HUES48 (cell line): ENCODE results near the gene LDLRAD4.
"Not testable (repeated sequence)": the region's sequence is repeated elsewhere in the genome, so short reads cannot be mapped to it uniquely, and the experiment has no call there.

ENCODE experiments used
- H3K27ac ChIP-seq: one replicate; pipeline ENCODE4 v1.7.0; 2013; ENCODE audit warnings: low read depth, low read length, inconsistent platforms
- H3K27me3 ChIP-seq: 2 replicates; pipeline ENCODE4 v1.6.1; 2013; ENCODE audit warnings: mild to moderate bottlenecking, low read length; ENCODE audit not compliant: control insufficient read depth, insufficient read depth
- H3K36me3 ChIP-seq: 2 replicates; pipeline ENCODE4 v1.6.1; 2013; ENCODE audit warnings: low read length; ENCODE audit not compliant: control insufficient read depth, insufficient read depth
- H3K4me1 ChIP-seq: 2 replicates; pipeline ENCODE4 v1.6.1; 2013; ENCODE audit warnings: mild to moderate bottlenecking, low read length; ENCODE audit not compliant: control insufficient read depth, insufficient read depth
- H3K4me3 ChIP-seq: 2 replicates; pipeline ENCODE4 v1.5.1; 2013; ENCODE audit warnings: mild to moderate bottlenecking, low read depth, low read length
- H3K9ac ChIP-seq: 2 replicates; pipeline ENCODE4 v1.6.1; 2013; ENCODE audit warnings: mild to moderate bottlenecking, low read depth, low read length, moderate library complexity
- H3K9me3 ChIP-seq: 2 replicates; pipeline ENCODE4 v1.6.1; 2013; ENCODE audit warnings: low read length; ENCODE audit not compliant: control insufficient read depth, insufficient read depth

The LDLRAD4 gene

GRCh38 chr18:13331846-13332245, 113.3 kb downstream of the LDLRAD4 start:
- peaks cover 4% of the 10 kb centered on the region for H3K9me3 ChIP-seq
- H3K27ac ChIP-seq = no peak overlapping the region
- no peaks in the 10 kb centered on the region for H3K36me3 ChIP-seq
- no peaks in the 10 kb centered on the region for H3K4me1 ChIP-seq
- H3K9ac ChIP-seq = no peak overlapping the region
- no peaks in the 10 kb centered on the region for H3K27me3 ChIP-seq
- H3K4me3 ChIP-seq = no peak overlapping the region

- no peak overlapping the region for H3K9ac ChIP-seq
- H3K36me3 ChIP-seq = no peaks in the 10 kb centered on the region
- H3K27ac ChIP-seq = no peak overlapping the region
- H3K9me3 ChIP-seq = peaks cover 4% of the 10 kb centered on the region
- H3K4me1 ChIP-seq = no peaks in the 10 kb centered on the region
- H3K27me3 ChIP-seq = no peaks in the 10 kb centered on the region
- H3K4me3 ChIP-seq = no peak overlapping the region
Measured at GRCh38 chr18:13332874-13333273, 114.3 kb downstream of the LDLRAD4 start.

GRCh38 chr18:13335903-13336302, 117.3 kb downstream of the LDLRAD4 start:
- Histone ChIP-seq H3K9ac (no peak overlapping the region), H3K27me3 (no peaks in the 10 kb centered on the region), H3K9me3 (no peaks in the 10 kb centered on the region), H3K27ac (no peak overlapping the region), H3K36me3 (no peaks in the 10 kb centered on the region), H3K4me3 (no peak overlapping the region), H3K4me1 (no peaks in the 10 kb centered on the region)

- Histone ChIP-seq H3K9ac (no peak overlapping the region), H3K36me3 (no peaks in the 10 kb centered on the region), H3K9me3 (peaks cover 6% of the 10 kb centered on the region), H3K27ac (no peak overlapping the region), H3K27me3 (no peaks in the 10 kb centered on the region), H3K4me1 (no peaks in the 10 kb centered on the region), H3K4me3 (no peak overlapping the region)
Measured at GRCh38 chr18:13336841-13337240, 118.3 kb downstream of the LDLRAD4 start.

- no peaks in the 10 kb centered on the region for H3K4me1 ChIP-seq
- H3K36me3 ChIP-seq = no peaks in the 10 kb centered on the region
- H3K27me3 ChIP-seq = no peaks in the 10 kb centered on the region
- no peak overlapping the region for H3K27ac ChIP-seq
- no peak overlapping the region for H3K4me3 ChIP-seq
- no peak overlapping the region for H3K9ac ChIP-seq
- peaks cover 9% of the 10 kb centered on the region for H3K9me3 ChIP-seq
Measured at GRCh38 chr18:13337369-13337768, 118.8 kb downstream of the LDLRAD4 start.

GRCh38 chr18:13338318-13338717, 119.8 kb downstream of the LDLRAD4 start:
- Histone ChIP-seq H3K27ac (no peak overlapping the region), H3K4me1 (no peaks in the 10 kb centered on the region), H3K27me3 (no peaks in the 10 kb centered on the region), H3K9me3 (peaks cover 9% of the 10 kb centered on the region), H3K36me3 (no peaks in the 10 kb centered on the region), H3K9ac (no peak overlapping the region), H3K4me3 (no peak overlapping the region)

- no peak overlapping the region for H3K9ac ChIP-seq
- H3K27ac ChIP-seq = no peak overlapping the region
- H3K36me3 ChIP-seq = no peaks in the 10 kb centered on the region
- no peaks in the 10 kb centered on the region for H3K27me3 ChIP-seq
- H3K9me3 ChIP-seq = peaks cover 9% of the 10 kb centered on the region
- H3K4me1 ChIP-seq = no peaks in the 10 kb centered on the region
- no peak overlapping the region for H3K4me3 ChIP-seq
Measured at GRCh38 chr18:13339653-13340052, 121.1 kb downstream of the LDLRAD4 start.

GRCh38 chr18:13346449-13346848, 127.9 kb downstream of the LDLRAD4 start:
- H3K27ac ChIP-seq, H3K4me3 ChIP-seq, H3K9ac ChIP-seq, H3K4me1 ChIP-seq, H3K36me3 ChIP-seq, H3K27me3 ChIP-seq: not testable (repeated sequence)
- peaks cover 16% of the 10 kb centered on the region for H3K9me3 ChIP-seq

- H3K4me1 ChIP-seq = no peaks in the 10 kb centered on the region
- H3K36me3 ChIP-seq = no peaks in the 10 kb centered on the region
- no peak overlapping the region for H3K27ac ChIP-seq
- no peaks in the 10 kb centered on the region for H3K27me3 ChIP-seq
- no peak overlapping the region for H3K4me3 ChIP-seq
- H3K9me3 ChIP-seq = peaks cover 10% of the 10 kb centered on the region; the same call in 1 of the 2 replicates
- H3K9ac ChIP-seq = no peak overlapping the region
Measured at GRCh38 chr18:13353084-13353823, 134.7 kb downstream of the LDLRAD4 start.

GRCh38 chr18:13354402-13354801, 135.8 kb downstream of the LDLRAD4 start:
- H3K27me3 ChIP-seq = no peaks in the 10 kb centered on the region
- no peak overlapping the region for H3K4me3 ChIP-seq
- H3K36me3 ChIP-seq = no peaks in the 10 kb centered on the region
- no peak overlapping the region for H3K27ac ChIP-seq
- no peaks in the 10 kb centered on the region for H3K4me1 ChIP-seq
- peaks cover 4% of the 10 kb centered on the region; the same call in 1 of the 2 replicates for H3K9me3 ChIP-seq
- no peak overlapping the region for H3K9ac ChIP-seq

GRCh38 chr18:13356032-13356431, 137.5 kb downstream of the LDLRAD4 start:
- Histone ChIP-seq H3K27me3 (no peaks in the 10 kb centered on the region), H3K4me1 (no peaks in the 10 kb centered on the region)

More at GRCh38 chr18:13356032-13356431, 137.5 kb downstream of the LDLRAD4 start:
- no peak overlapping the region for H3K9ac ChIP-seq
- no peak overlapping the region for H3K27ac ChIP-seq
- H3K36me3 ChIP-seq = no peaks in the 10 kb centered on the region
- H3K9me3 ChIP-seq = no peaks in the 10 kb centered on the region
- H3K4me3 ChIP-seq = no peak overlapping the region
